Keratinocyte (primary cell): ENCODE measurements around the gene SCUBE1.

Experiments
- EZH2 ChIP-seq: IDR thresholded peaks from one replicate; pipeline ENCODE4 v1.6.1; 2012; ENCODE audit warnings: inconsistent platforms, mild to moderate bottlenecking, low read length, moderate library complexity
- TF ChIP-seq, protein P1 (sequence below), 3 experiments: IDR thresholded peaks in 1 of 3; conservative IDR thresholded peaks in 1 of 3; optimal IDR thresholded peaks in 1 of 3; 2 replicates in 2 of 3; 3 replicates in 1 of 3; pipeline versions ENCODE3 to v1.5.1; 2011; ENCODE audit warnings: low read length in 3 of 3, mild to moderate bottlenecking in 3 of 3, moderate library complexity in 2 of 3, control low read depth in 1 of 3, inconsistent platforms in 1 of 3; ENCODE audit not compliant: insufficient read depth in 2 of 3; ENCODE audit errors: extremely low read depth in 1 of 3

DNA sequence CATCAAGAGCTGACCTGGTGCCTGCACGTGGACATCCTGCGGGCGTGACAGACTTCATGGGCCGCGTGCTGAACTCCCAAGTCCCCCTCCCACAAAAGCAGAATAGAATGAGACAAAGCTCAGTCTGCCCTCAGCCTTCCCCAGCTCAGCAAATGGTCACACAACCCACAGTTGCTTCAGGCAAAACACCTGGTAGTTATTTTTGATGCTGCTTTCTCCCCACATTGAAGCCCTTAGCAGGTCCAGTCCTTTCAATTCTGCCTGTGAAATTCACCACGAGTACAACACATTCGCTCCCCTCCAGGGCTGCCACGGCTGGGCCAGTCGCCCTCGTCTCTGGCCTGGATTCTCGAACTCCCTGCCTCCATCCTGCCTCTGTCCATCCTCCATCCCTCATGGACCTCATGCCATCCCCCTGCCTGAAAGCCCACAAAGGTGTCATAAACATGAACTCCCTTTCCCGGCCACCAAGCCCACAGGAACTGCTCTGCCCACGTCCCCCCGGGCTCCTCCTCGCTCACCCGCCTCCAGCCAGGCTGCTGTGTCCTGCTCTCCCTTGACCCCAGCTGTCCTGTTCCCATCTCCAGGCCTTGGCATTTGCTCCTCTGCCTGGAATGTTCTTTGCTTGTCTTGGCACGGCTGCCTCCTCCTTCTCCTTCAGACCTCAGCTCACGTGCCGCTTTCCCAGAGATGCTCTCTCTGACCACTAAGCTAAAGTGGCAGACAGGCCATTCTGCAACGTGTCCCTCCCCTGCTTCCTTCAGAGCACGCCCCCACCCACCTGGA, 42.1 kb downstream of the SCUBE1 start:
- TF ChIP-seq, protein P1, sequence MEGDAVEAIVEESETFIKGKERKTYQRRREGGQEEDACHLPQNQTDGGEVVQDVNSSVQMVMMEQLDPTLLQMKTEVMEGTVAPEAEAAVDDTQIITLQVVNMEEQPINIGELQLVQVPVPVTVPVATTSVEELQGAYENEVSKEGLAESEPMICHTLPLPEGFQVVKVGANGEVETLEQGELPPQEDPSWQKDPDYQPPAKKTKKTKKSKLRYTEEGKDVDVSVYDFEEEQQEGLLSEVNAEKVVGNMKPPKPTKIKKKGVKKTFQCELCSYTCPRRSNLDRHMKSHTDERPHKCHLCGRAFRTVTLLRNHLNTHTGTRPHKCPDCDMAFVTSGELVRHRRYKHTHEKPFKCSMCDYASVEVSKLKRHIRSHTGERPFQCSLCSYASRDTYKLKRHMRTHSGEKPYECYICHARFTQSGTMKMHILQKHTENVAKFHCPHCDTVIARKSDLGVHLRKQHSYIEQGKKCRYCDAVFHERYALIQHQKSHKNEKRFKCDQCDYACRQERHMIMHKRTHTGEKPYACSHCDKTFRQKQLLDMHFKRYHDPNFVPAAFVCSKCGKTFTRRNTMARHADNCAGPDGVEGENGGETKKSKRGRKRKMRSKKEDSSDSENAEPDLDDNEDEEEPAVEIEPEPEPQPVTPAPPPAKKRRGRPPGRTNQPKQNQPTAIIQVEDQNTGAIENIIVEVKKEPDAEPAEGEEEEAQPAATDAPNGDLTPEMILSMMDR (optimal IDR thresholded peaks at IDR 0.05 in 1 of 3, IDR thresholded peaks at IDR 0.05 in 1 of 3, conservative IDR thresholded peaks at IDR 0.05 in 1 of 3; ENCODE audit: extremely low read depth in 1 of 3, insufficient read depth in 2 of 3, low read length in 3 of 3), result no peak
- TF ChIP-seq EZH2, result no peak
